Epithelial cell of esophagus (primary cell): ENCODE results near the gene PFKP.

Experiments used
- DNase-seq: peaks from one replicate; pipeline ENCODE4 v3.0.0; 2010; ENCODE audit warnings: low read depth
- H3K4me3 ChIP-seq: 2 replicates; pipeline ENCODE4 v1.5.1; 2011; ENCODE audit warnings: mild to moderate bottlenecking, low read length, control low read depth
- TF ChIP-seq, protein P1 (sequence below): IDR thresholded peaks from 2 replicates; pipeline ENCODE4 v1.5.1; 2011; ENCODE audit warnings: low read depth, mild to moderate bottlenecking, low read length, control low read depth, inconsistent platforms; ENCODE audit not compliant: insufficient read depth; ENCODE audit errors: missing control alignments

The PFKP gene

DNA sequence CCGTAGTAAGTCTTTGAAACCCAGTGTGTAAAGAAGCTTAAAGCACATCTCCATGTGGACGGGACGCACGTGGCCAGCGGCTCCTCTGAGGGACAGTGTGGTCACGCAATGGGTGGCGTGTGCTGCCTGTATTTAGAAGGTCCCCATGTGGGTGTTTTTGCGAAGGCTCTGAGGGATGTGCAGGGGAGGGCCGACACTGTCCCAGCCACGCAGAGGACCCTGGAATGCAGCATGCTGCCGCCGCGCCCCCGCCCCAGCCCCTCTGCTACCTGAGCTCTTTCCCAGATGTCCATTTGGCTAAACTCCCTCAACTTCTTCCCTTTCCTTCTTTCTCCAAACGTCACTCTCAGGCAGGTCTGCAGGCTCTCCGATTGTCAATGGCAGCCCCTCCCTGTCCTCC, 8.8 kb downstream of the PFKP start:
- TF ChIP-seq, protein P1, sequence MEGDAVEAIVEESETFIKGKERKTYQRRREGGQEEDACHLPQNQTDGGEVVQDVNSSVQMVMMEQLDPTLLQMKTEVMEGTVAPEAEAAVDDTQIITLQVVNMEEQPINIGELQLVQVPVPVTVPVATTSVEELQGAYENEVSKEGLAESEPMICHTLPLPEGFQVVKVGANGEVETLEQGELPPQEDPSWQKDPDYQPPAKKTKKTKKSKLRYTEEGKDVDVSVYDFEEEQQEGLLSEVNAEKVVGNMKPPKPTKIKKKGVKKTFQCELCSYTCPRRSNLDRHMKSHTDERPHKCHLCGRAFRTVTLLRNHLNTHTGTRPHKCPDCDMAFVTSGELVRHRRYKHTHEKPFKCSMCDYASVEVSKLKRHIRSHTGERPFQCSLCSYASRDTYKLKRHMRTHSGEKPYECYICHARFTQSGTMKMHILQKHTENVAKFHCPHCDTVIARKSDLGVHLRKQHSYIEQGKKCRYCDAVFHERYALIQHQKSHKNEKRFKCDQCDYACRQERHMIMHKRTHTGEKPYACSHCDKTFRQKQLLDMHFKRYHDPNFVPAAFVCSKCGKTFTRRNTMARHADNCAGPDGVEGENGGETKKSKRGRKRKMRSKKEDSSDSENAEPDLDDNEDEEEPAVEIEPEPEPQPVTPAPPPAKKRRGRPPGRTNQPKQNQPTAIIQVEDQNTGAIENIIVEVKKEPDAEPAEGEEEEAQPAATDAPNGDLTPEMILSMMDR = no peak
- DNase-seq = no peak

DNA sequence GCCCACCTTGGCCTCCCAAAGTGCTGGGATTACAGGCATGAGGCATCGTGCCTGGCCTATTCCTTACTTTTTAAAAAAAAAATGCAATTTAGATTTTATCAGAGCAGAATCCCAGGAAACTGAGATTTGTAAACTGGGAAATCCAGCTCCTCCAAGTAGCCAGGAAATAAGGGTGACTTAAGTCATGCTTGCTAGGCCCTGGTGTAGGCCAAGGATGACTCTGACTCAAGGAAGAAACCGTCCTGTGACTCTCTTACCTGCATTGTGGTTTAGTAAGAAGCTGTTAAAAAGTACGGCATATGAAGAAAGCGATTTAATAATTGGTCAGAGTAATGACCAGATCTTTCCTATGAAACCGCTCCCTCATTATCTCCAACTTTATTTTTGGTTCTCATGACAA, 10.2 kb downstream of the PFKP start:
- no peak for DNase-seq
- TF ChIP-seq, protein P1 = no peak
- no peak overlapping the region for H3K4me3 ChIP-seq

More for the DNA sequence above, 8.8 kb downstream of the PFKP start:
- no peak overlapping the region for H3K4me3 ChIP-seq

GRCh38 chr10:3077940-3078630, 10.7 kb downstream of the PFKP start:
- no peak for DNase-seq
- TF ChIP-seq, protein P1 = no peak
- no peak overlapping the region for H3K4me3 ChIP-seq

DNA sequence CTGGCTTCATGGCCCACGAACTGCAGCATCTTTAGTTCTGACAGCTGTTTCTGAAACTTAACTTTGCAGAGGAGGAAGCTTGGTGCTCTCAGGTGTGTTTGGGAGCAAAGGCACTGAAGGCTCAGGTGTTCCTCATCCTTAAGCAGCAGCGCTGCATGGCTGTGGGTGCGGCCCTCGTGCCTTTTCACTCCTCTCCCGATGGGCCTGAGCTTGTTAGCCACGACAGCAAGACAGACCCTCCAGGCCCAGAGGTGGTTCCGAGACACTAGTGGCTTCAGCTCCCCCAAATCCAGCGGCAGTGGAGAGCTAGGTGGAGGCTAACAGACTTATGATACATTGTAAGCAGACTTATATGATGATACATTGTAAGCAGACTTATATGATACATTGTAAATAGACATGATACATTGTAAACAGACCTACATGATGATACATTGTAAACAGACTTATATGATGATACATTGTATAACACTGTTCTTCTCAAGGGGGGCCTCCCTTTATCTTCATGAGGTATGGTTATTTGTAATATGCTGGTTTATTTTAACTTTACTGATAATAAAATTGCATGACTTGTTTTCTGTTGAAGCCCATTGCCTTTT, 14.1 kb downstream of the PFKP start:
- DNase-seq = no peak
- TF ChIP-seq, protein P1 = no peak
- no peak overlapping the region for H3K4me3 ChIP-seq

DNA sequence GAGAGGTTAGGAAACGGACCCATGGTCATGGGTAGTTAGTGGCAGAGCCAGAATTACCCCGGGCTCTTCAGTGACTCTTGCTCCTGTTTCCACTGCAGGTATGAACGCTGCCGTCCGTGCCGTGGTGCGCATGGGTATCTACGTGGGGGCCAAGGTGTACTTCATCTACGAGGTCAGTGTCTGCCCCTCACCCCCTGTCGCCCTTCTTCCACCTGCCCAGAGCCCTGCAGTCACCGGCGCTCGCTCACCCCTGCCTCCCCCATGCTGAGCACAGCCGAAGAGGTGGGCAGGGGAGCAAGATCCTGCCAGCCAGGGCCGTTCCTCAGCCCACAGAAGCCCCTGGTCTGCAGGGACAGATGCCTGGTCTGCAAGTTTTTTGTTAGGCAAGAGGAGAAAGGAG, 14.9 kb downstream of the PFKP start:
- no peak overlapping the region for H3K4me3 ChIP-seq
- no peak for DNase-seq
- TF ChIP-seq, protein P1 = no peak

GRCh38 chr10:3085785-3086567, 18.6 kb downstream of the PFKP start:
- no peak for DNase-seq
- H3K4me3 ChIP-seq = no peak overlapping the region
- TF ChIP-seq, protein P1 = no peak
